ENCODE results near the gene ZNF467.

- no peak for TF ChIP-seq CTCF (IDR thresholded peaks at IDR 0.05)
- no peak for TF ChIP-seq ZFX (IDR thresholded peaks at IDR 0.05; ENCODE audit: borderline replicate concordance)
These were observed 43.8 kb downstream of the ZNF467 start for GRCh38 chr7:149729586-149729982.

Measured in 22Rv1 (cell line).